GM23248 (cell line): ENCODE measurements around the gene RBM3. TPM values are rescaled to one million over a fixed set of nuclear protein-coding genes. Genes with fewer than 3 reads are reported as not detected.
"Not testable (repeated sequence)": the region's sequence is repeated elsewhere in the genome, so short reads cannot be mapped to it uniquely, and the experiment has no call there.

Experiments
- DNase-seq: peaks from one replicate; pipeline ENCODE4 v3.0.0-alpha.2; 2015
- H2AFZ ChIP-seq: fragments of 200-600 bp; sonication (generic); 2 replicates; pipeline ENCODE4 v1.6.1; 2016; ENCODE audit warnings: antibody characterized with exemption
- H3F3A ChIP-seq: fragments of 200-600 bp; sonication (generic); 2 replicates; pipeline ENCODE4 v1.6.1; 2016; ENCODE audit warnings: mild to moderate bottlenecking, antibody characterized with exemption, mixed run types; ENCODE audit not compliant: insufficient read depth
- H3K27ac ChIP-seq: fragments of 200-600 bp; sonication (generic); 2 replicates; pipeline ENCODE4 v1.5.1; 2016; ENCODE audit warnings: mild to moderate bottlenecking
- H3K27me3 ChIP-seq: fragments of 200-600 bp; sonication (generic); replicated peaks from 2 replicates; pipeline ENCODE4 v1.6.1; 2016; ENCODE audit warnings: mild to moderate bottlenecking; ENCODE audit not compliant: insufficient read depth
- H3K36me3 ChIP-seq: fragments of 200-600 bp; sonication (generic); 2 replicates; pipeline ENCODE4 v1.6.1; 2016; ENCODE audit warnings: low read depth, mild to moderate bottlenecking
- H3K4me1 ChIP-seq: fragments of 200-600 bp; sonication (generic); 2 replicates; pipeline ENCODE4 v1.6.1; 2016; ENCODE audit warnings: mild to moderate bottlenecking; ENCODE audit not compliant: insufficient read depth
- H3K4me2 ChIP-seq: fragments of 200-600 bp; sonication (generic); one replicate; pipeline ENCODE4 v1.6.1; 2016; ENCODE audit warnings: mild to moderate bottlenecking; ENCODE audit not compliant: unreplicated experiment
- H3K4me3 ChIP-seq: fragments of 200-600 bp; sonication (generic); 2 replicates; pipeline ENCODE4 v1.5.1; 2016; ENCODE audit warnings: mild to moderate bottlenecking
- H3K79me2 ChIP-seq: fragments of 200-600 bp; sonication (generic); 2 replicates; pipeline ENCODE4 v1.6.1; 2016; ENCODE audit warnings: mild to moderate bottlenecking; ENCODE audit not compliant: insufficient read depth
- H3K9ac ChIP-seq: fragments of 200-600 bp; sonication (generic); 2 replicates; pipeline ENCODE4 v1.6.1; 2016; ENCODE audit warnings: mild to moderate bottlenecking
- H3K9me2 ChIP-seq: fragments of 200-600 bp; sonication (generic); 2 replicates; pipeline ENCODE4 v1.6.1; 2016; ENCODE audit warnings: mixed run types, mild to moderate bottlenecking, moderate library complexity; ENCODE audit not compliant: insufficient read depth
- H3K9me3 ChIP-seq: fragments of 200-600 bp; sonication (generic); one replicate; pipeline ENCODE4 v1.6.1; 2017; ENCODE audit warnings: low read depth
- H4K20me1 ChIP-seq: fragments of 200-600 bp; sonication (generic); 2 replicates; pipeline ENCODE4 v1.6.0; 2016; ENCODE audit not compliant: insufficient read depth
- EZH2 ChIP-seq: fragments of 200-600 bp; sonication (generic); IDR thresholded peaks from 2 replicates; pipeline ENCODE4 v1.6.1; 2018; ENCODE audit warnings: antibody characterized with exemption, mild to moderate bottlenecking; ENCODE audit not compliant: insufficient read depth, poor library complexity, severe bottlenecking
- EZH2phosphoT487 ChIP-seq: fragments of 200-600 bp; sonication (generic); IDR thresholded peaks from 2 replicates; pipeline ENCODE4 v1.6.1; 2018; ENCODE audit warnings: antibody characterized with exemption, moderate library complexity, mild to moderate bottlenecking, low read depth; ENCODE audit not compliant: insufficient read depth
- WGBS, 2 experiments: methylation state at CpG; one replicate each; pipeline ENCODE4 v1.1.6; 2015 to 2017; ENCODE audit warnings: low lambda C conversion rate in 2 of 2, low coverage in 1 of 2; ENCODE audit errors: missing lambda C conversion rate in 2 of 2; 5-methylcytosine and 5-hydroxymethylcytosine counted together
- in situ Hi-C: fragments of 300-500 bp; cut with MboI; formaldehyde crosslinking; loops from 2 replicates; pipeline ENCODE4 v1.15.0; 2020
- polyA plus RNA-seq: library from polyadenylated mRNA; unstranded; fragments of >200 nt; fragmentation: Nextera tagmentation; extraction: Ambion mirVana; gene quantifications from 2 replicates; pipeline ENCODE4 v1.2.1, GENCODE V29; 2016
- total RNA-seq: library from RNA; depleted of rRNA; stranded (reverse); fragments of >200 nt; shearing (Covaris generic); gene quantifications from 2 replicates; pipeline ENCODE4 v1.2.3, GENCODE V29; 2014

The RBM3 gene
- total and polyA plus RNA-seq, 2 experiments from 2014 or later = 143 to 188 TPM

DNA sequence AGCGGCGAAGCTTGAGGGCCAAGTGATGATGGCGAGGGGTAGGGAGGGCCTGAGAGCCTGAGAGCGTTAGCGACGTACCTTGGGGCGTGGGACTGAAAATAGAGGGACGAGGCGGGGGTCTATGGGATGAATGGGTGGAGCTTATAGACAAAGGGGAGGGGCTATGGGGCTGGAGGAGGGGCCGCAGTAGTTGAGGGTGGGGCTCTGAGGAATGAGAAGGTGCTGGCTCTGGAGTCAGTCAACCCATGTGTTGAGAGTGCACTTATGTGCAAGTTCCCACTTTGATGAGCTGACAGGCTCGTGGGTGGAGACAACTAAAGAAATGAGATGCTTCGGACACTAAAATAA is 34.3 kb upstream of the RBM3 start:
- H4K20me1 ChIP-seq = no peaks in the 10 kb centered on the region
- H3K27me3 ChIP-seq = no peaks in the 10 kb centered on the region
- H3K9me3 ChIP-seq = no peaks in the 10 kb centered on the region
- peak overlapping the region; percentile 80 for H3K4me2 ChIP-seq
- 0 to 2% methylated on average over 2 to 12 of the region's 12 CpGs for WGBS, 2 experiments
- H2AFZ ChIP-seq = peak overlapping the region; percentile 92
- H3K9me2 ChIP-seq = no peaks in the 10 kb centered on the region
- peak overlapping the region; percentile 93 for H3K9ac ChIP-seq
- peaks cover 25% of the 10 kb centered on the region for H3K79me2 ChIP-seq
- H3K27ac ChIP-seq = peak overlapping the region; percentile 51
- DNase-seq = peak; percentile 54
- TF ChIP-seq EZH2phosphoT487 (no peak), EZH2 (no peak)
- H3F3A ChIP-seq = peaks cover 8% of the 10 kb centered on the region; the same call in 1 of the 2 replicates
- peaks cover 6% of the 10 kb centered on the region; the same call in 1 of the 2 replicates for H3K4me1 ChIP-seq
- no peaks in the 10 kb centered on the region for H3K36me3 ChIP-seq
- in situ Hi-C loops = no loop called here
- peak overlapping the region; percentile 92 for H3K4me3 ChIP-seq

DNA sequence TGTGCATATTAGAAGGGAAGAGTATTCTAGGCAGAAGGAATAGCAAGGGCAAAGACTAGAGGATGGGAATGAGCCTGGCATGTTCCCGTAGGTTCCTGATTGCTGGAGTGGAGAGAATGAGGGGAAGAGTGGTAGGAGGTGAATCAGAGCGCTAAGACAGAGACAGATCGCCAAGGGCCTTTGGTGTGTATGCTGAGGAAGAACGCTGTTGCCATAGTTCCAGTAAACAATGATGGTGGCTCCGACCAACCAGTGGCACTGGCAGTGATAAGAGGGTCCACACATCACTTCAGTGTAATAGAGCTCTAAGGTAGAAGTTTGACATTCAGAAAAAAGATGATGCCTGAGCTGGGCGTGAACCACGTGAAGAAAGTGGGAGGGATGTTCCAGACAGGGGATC is 33.8 kb upstream of the RBM3 start:
- in situ Hi-C loops = no loop called here
- no peaks in the 10 kb centered on the region for H3K36me3 ChIP-seq
- 95 to 99% methylated on average over 7 of the region's 7 CpGs for WGBS, 2 experiments

DNA sequence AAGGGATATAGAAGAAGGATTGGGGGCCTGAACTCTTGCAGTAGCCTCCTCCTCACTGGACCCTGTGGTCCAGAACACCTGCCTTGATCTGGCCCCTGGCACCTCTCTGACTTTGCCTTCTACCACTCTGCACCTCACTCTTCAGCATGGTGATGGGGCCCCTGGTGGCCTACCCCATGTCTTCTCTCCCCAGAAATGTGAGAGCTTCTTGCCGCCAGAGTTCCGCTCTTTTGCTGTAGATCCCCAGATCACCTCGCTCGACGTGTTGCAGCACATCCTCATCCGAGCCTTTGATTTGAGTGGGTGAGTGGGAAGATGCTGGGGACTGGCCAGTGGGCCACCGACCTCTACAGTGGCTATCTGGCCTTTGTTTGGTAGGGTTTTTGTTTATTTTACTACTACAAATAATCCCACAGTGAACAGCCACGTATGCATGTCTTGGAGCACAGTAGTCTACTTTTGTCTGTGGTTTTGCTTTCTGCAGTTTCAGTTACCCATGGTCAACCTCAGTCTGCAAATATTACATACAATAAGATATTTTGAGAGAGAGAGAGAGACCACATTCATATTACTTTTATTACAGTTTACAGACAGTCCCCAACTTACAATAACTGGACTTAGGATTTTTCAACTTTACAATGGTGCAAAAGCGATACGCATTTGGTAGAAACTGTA is 33.0 kb upstream of the RBM3 start:
- Histone ChIP-seq H3K27me3 (no peaks in the 10 kb centered on the region), H3K36me3 (no peaks in the 10 kb centered on the region), H3K4me3 (no peak overlapping the region), H2AFZ (no peak overlapping the region), H3K27ac (no peak overlapping the region), H3K9me3 (no peaks in the 10 kb centered on the region), H3K4me2 (no peak overlapping the region), H3K9me2 (no peaks in the 10 kb centered on the region), H3K4me1 (peaks cover 6% of the 10 kb centered on the region; the same call in 1 of the 2 replicates), H3F3A (peaks cover 8% of the 10 kb centered on the region; the same call in 1 of the 2 replicates), H3K9ac (no peak overlapping the region), H4K20me1 (no peaks in the 10 kb centered on the region), H3K79me2 (peaks cover 25% of the 10 kb centered on the region)
- in situ Hi-C loops = no loop called here
- TF ChIP-seq EZH2 = no peak
- no peak for TF ChIP-seq EZH2phosphoT487
- no peak for DNase-seq
- 79 to 85% methylated on average over 4 to 10 of the region's 10 CpGs for WGBS, 2 experiments

More for the DNA sequence above, 33.8 kb upstream of the RBM3 start:
- no peak for TF ChIP-seq EZH2
- no peak for TF ChIP-seq EZH2phosphoT487
- peaks cover 8% of the 10 kb centered on the region; the same call in 1 of the 2 replicates for H3F3A ChIP-seq
- H3K9me3 ChIP-seq = no peaks in the 10 kb centered on the region
- H3K4me2 ChIP-seq = peak overlapping the region; percentile 80
- peaks cover 6% of the 10 kb centered on the region; the same call in 1 of the 2 replicates for H3K4me1 ChIP-seq
- peaks cover 25% of the 10 kb centered on the region for H3K79me2 ChIP-seq
- peak overlapping the region; percentile 92 for H3K4me3 ChIP-seq
- no peak overlapping the region for H3K9ac ChIP-seq
- no peaks in the 10 kb centered on the region for H4K20me1 ChIP-seq
- H3K9me2 ChIP-seq = no peaks in the 10 kb centered on the region
- H3K27ac ChIP-seq = no peak overlapping the region
- H2AFZ ChIP-seq = no peak overlapping the region
- no peaks in the 10 kb centered on the region for H3K27me3 ChIP-seq
- DNase-seq = no peak

DNA sequence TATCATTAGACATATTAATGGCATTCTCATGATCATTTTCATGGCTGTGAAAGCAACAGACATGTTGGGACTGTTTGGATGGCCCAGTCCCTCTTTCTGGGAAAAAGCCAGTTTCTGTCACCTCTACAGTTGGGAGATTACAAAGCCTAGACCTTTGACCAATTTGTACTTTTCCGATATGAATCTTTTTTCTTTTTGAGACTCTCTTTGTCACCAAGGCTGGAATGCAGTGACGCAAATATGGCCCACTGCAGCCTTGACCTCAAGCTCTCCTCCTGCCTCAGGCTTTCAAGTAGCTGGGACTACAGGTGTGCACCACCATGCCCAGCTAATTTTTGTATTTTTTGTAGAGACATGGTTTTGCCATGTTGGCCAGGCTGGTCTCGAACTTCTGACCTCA is 25.4 kb upstream of the RBM3 start:
- Histone ChIP-seq H3K4me2 (no peak overlapping the region), H3F3A (no peaks in the 10 kb centered on the region), H3K4me3 (no peak overlapping the region), H3K9me3 (no peaks in the 10 kb centered on the region), H3K27ac (no peak overlapping the region), H2AFZ (no peak overlapping the region), H4K20me1 (no peaks in the 10 kb centered on the region), H3K79me2 (no peaks in the 10 kb centered on the region), H3K9me2 (no peaks in the 10 kb centered on the region), H3K9ac (no peak overlapping the region), H3K27me3 (no peaks in the 10 kb centered on the region), H3K4me1 (no peaks in the 10 kb centered on the region), H3K36me3 (no peaks in the 10 kb centered on the region; the same call in 1 of the 2 replicates)
- TF ChIP-seq EZH2phosphoT487 (no peak), EZH2 (no peak)
- DNase-seq = no peak
- in situ Hi-C loops = no loop called here
- WGBS, 2 experiments = 94 to 96% methylated on average over 3 of the region's 3 CpGs

DNA sequence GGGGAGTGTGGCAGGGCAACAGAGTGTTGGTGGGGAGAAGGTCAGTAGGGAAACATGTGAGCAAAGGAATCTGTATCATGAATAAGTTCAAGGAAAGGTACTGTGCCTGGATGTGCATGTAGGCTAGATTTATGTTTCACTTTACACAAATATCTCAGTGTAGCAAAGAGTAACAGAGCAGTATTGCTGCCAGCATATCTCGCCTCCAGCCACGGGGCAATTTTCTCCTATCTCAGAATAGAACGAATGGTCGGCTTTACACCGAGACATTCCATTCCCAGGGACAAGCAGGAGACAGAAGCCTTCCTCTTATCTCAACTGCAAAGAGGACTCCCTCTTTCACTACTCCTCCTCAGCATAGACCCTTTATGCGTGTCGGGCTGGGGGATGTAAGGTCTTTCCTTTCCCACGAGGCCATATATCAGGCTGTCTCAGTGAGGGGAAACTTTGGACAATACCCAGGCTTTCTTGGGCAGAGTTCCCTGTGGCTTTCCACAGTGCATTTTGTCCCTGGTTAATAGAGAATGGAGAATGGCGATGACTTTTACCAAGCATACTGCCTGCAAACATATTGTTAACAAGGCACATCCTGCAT is 18.5 kb upstream of the RBM3 start:
- H3K4me3 ChIP-seq, H3K9ac ChIP-seq, H3K27ac ChIP-seq, H4K20me1 ChIP-seq, DNase-seq, H3K27me3 ChIP-seq, H3K9me3 ChIP-seq, H3K4me2 ChIP-seq, H3K4me1 ChIP-seq, H3K9me2 ChIP-seq, H3K36me3 ChIP-seq, in situ Hi-C loops, H2AFZ ChIP-seq, H3K79me2 ChIP-seq: not testable (repeated sequence)
- H3F3A ChIP-seq = peaks cover 12% of the 10 kb centered on the region; the same call in 1 of the 2 replicates
- 86 to 87% methylated on average over 9 of the region's 9 CpGs for WGBS, 2 experiments
